WTC11 (cell line): ENCODE measurements around the gene ZFYVE16.

ENCODE experiments used
- CTCF ChIP-seq: fragments of 200-600 bp; IDR thresholded peaks from 2 replicates; pipeline ENCODE4 v1.8.0; 2022; ENCODE audit warnings: antibody characterized with exemption
- GRHL2 ChIP-seq: fragments of 250-450 bp; sonication (Bioruptor Pico); IDR thresholded peaks from 2 replicates; pipeline ENCODE4 v1.8.0; 2022; ENCODE audit warnings: mild to moderate bottlenecking, moderate library complexity; ENCODE audit not compliant: insufficient replicate concordance, severe bottlenecking
- MAX ChIP-seq: sonication (generic); formaldehyde crosslinking; IDR thresholded peaks from 2 replicates; pipeline ENCODE4 v1.8.0; 2022; ENCODE audit warnings: mild to moderate bottlenecking, missing genetic modification reagents
- SMAD4 ChIP-seq: sonication (generic); formaldehyde crosslinking; IDR thresholded peaks from 2 replicates; pipeline ENCODE4 v1.8.0; 2022; ENCODE audit warnings: mild to moderate bottlenecking, missing genetic modification reagents
- USF1 ChIP-seq: sonication (generic); formaldehyde crosslinking; IDR thresholded peaks from 2 replicates; pipeline ENCODE4 v1.8.0; 2022; ENCODE audit warnings: mild to moderate bottlenecking, missing genetic modification reagents
- USF2 ChIP-seq: sonication (generic); formaldehyde crosslinking; IDR thresholded peaks from 2 replicates; pipeline ENCODE4 v1.8.1; 2023; ENCODE audit warnings: mild to moderate bottlenecking, missing genetic modification reagents, moderate library complexity
- ZBTB21 ChIP-seq: sonication (generic); formaldehyde crosslinking; IDR thresholded peaks from 2 replicates; pipeline ENCODE4 v1.8.1; 2023; ENCODE audit warnings: mild to moderate bottlenecking, missing genetic modification reagents, borderline replicate concordance

GRCh38 chr5:80411589-80412219 is 3.8 kb downstream of the ZFYVE16 start:
- TF ChIP-seq SMAD4 (CRISPR knock-in tag) = no peak
- no peak for TF ChIP-seq CTCF
- TF ChIP-seq MAX (CRISPR knock-in tag) = no peak
- TF ChIP-seq USF1 = no peak
- no peak for TF ChIP-seq USF2 (CRISPR knock-in tag)
- no peak for TF ChIP-seq ZBTB21 (CRISPR knock-in tag)
- TF ChIP-seq GRHL2 (CRISPR knock-in tag) = no peak
